HL-60/S4 treated with phorbol 12-myristate 13-acetate at 8.2 ng/mL for 4 days and 3 days (cell line): Measurements from ENCODE around the gene FAM118B.

ENCODE experiments used
- in situ Hi-C: fragments of 300-500 bp; cut with MboI; formaldehyde crosslinking; loops from 2 replicates; pipeline ENCODE4 v1.15.0; 2022; ENCODE audit warnings: low sequenced_read_pairs

Gene FAM118B

DNA sequence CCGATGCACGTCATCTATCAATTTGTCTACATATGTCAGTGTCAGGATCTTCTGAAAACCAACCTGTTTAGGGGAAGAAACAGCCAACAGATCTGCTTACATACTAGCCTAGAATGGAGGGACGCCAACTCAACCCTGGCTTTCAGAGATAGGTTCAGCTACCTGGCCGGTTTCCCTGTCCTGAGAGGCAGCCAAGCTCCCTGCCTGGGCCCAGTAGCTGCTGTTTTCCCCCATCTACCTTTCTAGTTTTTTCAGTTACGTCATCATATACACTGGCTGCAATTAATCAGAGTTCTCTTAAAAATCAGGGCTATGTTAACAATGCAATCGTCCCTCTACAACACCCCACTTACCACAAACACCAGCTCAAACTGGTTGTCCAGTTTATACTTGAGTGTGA lies 56.1 kb downstream of the FAM118B start:
- in situ Hi-C loops = no loop called here

DNA sequence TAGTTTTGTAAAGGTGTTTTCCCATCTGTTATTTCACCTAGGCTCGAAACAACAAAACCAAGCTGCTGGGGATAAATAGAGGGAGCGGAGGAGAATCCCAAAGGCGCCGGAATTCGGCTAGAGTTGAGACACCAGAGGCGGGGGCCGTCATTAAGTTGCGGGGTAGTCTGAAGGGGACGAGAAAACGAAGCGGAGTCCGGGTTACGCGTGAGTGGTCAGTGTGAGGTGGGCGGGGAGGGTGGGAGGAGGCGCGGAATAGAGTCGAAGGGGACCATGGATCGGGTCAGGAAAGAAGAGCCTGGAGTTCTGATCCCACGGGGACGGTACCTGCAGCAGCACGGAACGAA lies 56.8 kb downstream of the FAM118B start:
- in situ Hi-C loops = no loop called here

DNA sequence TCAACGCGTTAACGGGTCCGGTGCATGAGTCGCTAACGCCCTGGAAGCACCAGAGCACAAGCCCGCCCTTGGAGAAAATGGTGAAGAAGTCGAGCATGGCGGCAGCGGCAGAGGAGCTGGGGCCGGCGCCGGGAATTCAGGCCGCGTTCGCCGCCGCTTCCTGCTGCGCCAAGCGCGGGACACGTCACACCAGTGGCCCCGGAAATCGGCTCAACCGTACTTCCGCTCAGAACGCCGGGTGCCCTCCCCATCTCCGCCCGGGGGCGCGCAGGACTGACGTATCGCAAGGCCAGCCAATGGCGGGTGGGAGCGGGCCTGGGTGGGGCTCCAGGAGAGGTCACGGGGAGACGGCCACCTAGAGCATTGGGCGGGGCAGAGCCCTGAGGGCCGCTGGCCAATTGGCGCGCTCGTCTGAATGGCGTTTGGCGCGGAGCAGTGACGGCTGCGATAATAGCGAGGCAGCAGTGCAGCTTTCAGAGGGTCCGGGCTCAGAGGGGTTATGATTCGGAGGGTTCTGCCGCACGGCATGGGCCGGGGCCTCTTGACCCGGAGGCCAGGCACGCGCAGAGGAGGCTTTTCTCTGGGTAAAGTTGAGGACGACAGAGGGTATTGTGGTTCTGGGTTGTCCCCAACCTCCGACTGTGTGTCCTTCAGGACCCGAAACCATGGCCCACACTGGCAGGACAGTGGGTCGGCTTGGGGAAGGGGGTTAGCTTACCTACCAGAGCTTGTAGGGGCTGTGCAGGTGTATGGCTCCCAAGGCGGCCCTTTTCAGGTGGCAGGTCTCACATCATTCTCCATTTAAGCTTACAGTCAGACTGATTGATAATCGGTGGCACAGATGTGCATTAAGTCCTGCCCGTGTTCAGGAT lies 57.4 kb downstream of the FAM118B start, which contains the start of the genes FOXRED1 and SRPRA:
Gene FOXRED1, plus strand, starts transcription at position 447 of the 872 bp plus-strand sequence. Its CDS starts 53 bp downstream, at position 500.
Gene SRPRA, minus strand, starts transcription at position 188 of the 872 bp plus-strand sequence. Its CDS starts 91 bp downstream, at position 97.
- in situ Hi-C loops = no loop called here

DNA sequence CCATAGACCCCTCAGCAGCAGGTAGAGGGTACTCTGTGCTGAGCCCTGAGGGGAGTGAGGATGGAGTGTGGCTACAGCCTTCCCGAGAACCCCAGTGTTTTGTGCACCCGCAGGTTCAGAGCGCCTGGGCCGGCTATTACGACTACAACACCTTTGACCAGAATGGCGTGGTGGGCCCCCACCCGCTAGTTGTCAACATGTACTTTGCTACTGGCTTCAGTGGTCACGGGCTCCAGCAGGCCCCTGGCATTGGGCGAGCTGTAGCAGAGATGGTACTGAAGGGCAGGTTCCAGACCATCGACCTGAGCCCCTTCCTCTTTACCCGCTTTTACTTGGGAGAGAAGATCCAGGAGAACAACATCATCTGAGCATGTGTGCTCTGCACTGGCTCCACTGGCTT lies 65.7 kb downstream of the FAM118B start:
- in situ Hi-C loops = no loop called here

DNA sequence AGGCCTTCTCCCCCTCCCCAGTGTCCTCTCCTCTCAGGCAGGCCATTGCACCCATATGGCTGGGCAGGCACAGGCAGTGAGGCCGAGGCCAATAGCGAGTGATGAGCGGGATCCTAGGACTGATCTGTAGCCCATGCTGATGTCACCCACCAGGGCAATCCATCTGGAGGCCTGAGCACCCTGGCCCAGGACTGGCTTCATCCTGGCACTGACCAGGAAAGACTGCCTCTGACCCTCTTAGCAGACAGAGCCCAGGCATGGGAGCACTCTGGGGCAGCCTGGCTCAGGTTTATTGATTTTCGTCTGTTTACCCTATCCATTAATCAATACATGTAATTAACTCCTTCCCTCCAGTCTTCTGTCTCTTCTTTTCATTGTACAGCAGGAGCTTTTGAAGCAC lies 66.2 kb downstream of the FAM118B start:
- in situ Hi-C loops = no loop called here

DNA sequence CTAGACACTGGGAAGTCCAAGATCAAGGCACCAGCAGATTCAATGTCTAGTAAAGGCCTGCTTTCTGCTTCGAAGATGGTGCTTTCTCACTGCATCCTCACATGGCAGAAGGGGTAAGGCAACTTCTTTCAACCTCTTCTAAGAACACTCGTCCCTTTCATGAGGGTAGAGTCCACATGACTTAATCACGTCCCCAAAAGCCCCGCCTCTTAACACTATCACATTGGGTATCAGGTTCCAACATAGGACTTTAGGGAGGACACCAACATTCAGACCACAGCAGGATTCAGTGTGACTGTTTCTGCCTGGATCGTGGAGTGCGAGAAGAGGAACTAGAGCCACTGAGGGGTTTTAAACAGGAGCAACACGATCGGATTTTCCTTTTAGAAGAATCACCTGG lies 67.6 kb downstream of the FAM118B start:
- in situ Hi-C loops = no loop called here

DNA sequence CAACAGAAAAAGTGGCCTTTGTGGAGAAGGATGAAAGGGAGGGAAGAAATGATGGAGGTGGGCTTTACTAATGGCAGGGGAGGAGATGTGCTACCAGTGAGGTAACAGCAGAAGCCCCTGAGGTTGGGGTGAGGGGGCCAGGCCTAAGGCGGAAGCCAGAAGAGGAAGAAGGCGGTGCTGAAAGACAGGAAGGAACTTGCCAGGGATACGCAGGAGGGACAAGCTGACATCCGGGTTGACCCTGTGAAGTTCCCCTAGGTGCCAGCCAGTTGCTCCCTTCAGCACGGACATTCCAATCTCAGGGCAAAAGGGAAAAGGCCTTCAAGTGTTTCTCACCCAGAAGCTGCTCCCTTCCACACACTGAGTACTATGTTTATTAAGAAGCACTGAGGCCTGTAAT lies 69.0 kb downstream of the FAM118B start:
- in situ Hi-C loops = no loop called here

DNA sequence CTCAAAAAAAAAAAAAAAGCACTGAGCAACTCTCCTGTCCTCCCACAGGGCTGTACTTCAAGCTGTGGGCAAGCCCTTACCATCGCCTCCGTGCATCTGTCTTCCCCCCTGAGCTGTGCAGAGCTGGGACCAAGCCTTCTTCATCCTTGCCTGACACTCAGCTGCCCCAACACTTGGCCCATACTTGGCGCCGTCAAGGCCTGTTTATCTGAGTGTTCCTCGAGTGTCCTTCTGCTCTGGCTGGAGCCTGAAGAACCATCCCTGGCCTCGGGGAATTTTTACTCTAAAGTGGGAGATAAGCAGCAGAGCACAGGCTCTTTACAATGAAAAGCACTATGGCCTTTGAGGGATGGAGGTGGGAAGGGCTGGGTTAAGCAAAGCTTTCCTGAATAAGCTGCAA lies 69.7 kb downstream of the FAM118B start:
- in situ Hi-C loops = no loop called here

DNA sequence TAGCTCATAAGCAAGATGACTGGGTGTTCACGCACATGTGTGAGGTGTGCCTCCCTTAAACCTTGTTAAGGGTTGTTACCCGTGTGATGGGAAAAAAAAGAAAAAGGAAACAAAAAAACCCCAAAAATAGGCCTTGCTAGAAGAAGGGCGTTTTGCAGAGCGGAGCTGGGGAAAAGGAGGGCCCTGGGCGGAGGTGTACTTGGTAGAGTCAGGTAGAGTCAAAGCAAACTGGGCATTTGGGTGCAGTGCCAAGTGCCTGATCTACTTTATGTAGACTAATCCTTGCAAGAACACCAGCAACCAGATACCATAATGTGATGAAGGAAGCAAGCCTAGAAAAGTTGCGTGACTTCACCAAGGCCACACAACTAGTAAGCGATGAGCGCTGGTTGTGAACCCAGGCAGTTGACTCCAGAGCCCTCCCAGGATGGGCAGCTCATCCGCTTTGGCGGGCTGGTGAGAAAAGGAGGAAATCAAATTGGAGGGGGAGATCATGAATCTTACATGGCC lies 70.1 kb downstream of the FAM118B start:
- in situ Hi-C loops = no loop called here

DNA sequence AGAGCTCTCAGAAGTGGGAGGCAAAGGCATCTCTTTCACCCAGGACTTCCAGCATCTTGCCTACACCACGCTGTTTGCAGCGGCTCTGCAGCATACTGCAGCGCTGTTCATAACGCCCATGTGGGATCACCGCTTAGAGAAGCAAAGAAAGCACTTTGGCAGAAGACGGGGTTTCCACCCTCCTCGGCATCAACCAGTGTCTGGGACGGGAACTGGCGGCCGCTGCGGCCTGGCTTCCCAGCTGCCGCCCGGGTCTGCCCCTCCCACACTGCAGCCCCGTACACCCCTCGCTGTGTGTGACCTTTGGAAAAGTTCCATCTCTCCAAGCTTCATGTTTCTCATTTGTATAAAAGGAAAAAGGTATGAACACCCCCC lies 70.8 kb downstream of the FAM118B start:
- in situ Hi-C loops = no loop called here

DNA sequence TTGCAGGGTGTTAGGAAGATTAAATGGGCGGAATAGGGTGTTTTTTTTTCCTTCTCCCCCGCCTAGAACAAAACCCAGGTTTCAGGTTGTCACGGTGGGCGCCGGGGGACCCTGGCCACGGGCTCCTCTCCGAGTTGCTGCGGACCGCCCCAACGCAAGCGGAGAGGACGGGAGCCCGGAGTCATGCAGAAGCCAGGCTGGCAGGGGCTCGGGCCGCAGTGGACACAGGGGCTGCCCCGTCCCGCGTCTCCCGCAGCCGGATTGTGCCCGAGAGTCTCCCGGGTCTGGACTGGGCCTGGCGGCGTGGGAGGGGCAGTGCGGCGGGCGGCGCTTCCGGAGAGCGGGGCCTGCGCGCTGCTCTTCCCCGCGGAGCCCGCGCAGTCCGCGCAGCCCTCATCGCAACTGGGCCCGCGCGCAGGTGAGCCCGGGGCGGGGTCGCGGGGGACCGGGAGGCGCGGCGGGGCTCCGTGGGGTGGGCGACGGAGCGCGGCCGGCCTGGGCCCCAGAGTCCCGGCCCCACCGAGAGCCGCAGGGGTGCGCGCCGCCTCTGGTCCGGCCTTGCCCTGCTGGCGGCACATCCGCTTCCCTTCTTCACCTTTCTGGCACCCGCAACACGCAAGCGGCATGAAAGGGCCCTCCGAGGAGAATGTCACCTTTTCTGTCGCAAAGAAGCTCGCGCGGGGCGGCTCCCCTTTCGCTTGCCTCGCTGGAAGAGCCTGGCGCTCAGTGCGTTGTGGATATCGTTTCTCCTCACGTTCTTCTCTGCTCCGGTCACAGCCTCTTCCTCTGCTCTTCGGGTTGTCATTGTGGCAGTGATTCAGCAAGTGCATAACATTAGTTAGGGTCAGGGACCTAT lies 71.4 kb downstream of the FAM118B start, which contains the start of gene TIRAP:
Gene TIRAP, plus strand, starts transcription at position 358 of the 856 bp plus-strand sequence. CDS start 7,802 bp downstream, outside the sequence.
- in situ Hi-C loops = no loop called here

DNA sequence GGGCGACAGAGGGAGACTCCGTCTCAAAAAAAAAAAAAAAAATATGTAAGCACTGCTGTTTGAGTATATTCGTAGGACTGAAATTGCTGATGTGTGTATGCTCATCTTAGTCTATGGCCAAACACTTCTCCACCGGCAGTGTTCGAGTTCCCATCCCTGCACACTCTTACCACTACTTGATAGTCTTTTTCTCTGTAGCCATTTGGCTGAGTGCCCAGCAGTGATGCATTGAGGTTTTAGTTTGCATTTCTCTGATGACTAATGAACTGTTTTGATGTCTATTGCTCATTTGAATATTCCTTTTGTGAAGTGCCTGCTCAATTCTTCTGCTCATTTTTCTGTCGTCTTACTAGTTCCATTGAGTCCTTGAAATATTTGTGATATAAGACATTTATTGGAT lies 73.2 kb downstream of the FAM118B start:
- in situ Hi-C loops = no loop called here

DNA sequence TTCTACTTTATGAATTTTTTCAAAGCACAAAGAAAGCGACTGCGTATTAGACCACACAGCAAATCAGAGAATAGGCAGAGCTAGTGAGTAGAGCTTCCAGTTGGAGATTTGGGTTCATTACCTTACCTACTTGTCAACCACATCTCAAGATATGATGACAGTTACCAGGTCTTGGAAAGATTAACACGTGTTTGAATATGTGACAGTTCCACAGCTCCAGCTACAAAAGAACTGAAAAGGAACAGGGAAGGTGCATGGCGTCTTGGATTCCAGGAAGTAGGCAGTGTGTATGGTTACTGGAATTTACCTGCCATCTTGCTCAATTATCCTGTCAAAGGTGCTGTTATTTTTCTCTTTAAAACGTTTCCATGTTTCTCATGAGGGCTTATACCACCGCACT lies 76.7 kb downstream of the FAM118B start:
- in situ Hi-C loops = no loop called here

DNA sequence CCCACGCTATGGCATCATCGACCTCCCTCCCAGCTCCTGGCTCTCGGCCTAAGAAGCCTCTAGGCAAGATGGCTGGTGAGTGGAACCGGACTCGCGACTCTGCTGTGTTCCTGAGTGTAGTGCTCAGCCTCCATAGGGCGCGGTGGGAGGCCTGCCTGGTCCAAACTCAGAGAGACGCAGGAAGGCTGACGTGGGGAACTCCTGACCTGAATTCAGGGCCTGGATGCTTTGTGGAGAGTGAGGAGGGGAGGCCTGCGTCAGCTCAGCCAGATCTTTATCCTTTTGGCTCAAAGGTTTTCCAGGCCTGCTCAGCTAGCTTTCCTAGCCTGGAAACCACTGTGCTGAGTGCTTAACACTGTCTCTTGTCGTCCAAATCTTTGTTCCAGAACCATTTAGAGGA lies 79.3 kb downstream of the FAM118B start:
- in situ Hi-C loops = no loop called here

DNA sequence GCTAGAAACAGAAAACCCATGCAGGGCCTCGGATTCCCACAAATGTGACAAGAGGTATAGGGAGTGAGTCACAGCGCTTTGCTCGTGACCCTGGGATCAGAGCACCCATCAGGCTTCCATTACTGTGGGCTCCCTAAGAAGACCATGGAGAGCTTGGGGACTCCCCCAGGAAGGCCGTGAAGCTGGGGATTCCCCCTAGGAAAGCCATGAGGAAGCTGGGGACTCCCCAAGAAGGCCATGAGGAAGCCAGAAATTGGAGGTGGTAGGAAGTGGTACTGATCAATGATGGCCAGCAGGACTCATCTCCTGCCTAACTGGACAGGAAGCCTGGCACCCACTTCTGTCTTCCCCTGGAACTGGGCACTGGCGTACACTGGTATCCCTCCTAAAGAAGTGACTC lies 82.1 kb downstream of the FAM118B start:
- in situ Hi-C loops = no loop called here

DNA sequence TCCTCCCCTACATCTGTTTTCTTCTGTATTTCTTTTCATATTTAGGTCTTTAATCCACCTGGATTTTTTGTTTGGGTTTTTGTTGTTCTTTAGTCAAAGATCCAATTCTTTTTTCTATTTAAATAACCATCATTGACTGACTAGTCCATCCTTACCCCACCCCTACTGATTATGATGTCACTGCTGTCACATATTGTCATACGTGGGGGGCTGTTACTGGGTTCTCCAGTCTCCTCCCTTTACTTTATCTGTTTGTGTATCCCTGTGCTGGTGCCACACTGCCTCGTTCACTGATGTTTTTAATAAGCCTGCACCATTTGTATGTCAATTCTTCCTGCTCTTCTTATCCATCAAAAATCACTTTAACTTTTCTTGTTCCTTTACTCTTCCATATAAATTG lies 85.4 kb downstream of the FAM118B start:
- in situ Hi-C loops = no loop called here

DNA sequence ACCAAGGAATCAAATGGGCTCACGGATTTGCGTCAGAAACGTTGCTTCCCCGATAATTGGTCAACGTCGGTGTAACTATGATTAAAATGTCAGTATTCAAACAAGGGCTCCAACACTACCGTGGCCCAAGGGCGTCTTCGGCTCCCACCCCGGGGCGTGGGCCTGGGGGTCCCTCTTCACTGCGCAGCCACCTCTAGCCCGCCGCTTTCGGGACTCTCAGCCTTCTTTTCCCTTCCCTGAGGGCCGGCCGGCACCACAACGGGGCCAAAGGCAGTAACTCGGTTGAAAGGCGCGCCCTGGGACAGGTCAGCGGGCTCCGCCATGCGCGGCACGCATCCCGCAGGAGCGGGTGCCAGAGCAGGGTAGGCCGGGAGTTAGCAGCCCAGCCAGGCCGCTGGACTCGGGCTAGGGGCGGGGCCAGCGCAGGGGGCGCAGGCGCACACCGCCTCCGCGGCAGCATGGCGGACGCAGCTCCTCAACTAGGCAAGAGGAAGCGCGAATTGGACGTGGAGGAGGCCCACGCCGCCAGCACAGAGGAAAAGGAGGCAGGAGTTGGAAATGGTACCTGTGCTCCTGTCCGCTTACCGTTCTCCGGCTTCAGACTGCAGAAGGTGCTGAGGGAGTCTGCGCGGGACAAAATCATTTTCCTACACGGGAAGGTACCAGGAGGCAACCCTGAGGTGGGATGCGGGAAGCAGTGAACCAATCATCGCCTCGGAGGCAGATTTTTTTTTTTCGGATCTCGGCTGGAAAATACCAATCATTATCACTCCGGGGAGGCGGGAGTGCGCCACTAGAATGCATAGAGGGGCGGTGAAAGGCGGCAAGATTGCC lies 92.3 kb downstream of the FAM118B start, which contains the start of gene DCPS:
Gene DCPS, plus strand, starts transcription at position 438 of the 834 bp plus-strand sequence. Its CDS starts 21 bp downstream, at position 459.
- in situ Hi-C loops = no loop called here

DNA sequence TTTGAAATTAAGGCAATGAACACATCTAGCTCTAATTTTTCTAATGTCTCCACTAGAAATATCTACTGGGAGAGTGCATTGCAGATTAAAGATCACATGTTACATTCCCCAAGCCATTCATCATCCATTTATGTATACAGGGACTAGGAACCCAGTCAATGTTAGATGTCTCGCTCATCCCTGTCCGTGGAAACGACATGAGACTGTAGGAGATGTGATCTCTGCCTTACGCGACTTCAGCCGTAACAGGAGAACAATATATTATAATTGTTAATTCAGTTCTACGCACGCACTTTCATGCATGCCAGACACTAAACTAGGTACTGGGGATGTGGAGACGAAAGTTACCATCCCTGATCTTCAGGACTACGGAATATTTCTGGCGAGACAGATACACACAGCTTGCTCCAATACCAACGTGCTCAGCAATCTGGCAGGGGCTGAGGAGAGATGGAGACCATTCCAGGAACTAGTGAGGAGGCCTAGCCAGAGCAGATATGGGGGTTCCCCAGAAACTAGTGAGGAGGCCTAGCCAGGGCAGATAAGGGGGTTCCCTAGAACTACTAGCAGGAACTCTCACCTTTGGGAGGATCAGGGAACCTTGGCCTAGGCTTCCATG lies 93.0 kb downstream of the FAM118B start:
- in situ Hi-C loops = no loop called here

DNA sequence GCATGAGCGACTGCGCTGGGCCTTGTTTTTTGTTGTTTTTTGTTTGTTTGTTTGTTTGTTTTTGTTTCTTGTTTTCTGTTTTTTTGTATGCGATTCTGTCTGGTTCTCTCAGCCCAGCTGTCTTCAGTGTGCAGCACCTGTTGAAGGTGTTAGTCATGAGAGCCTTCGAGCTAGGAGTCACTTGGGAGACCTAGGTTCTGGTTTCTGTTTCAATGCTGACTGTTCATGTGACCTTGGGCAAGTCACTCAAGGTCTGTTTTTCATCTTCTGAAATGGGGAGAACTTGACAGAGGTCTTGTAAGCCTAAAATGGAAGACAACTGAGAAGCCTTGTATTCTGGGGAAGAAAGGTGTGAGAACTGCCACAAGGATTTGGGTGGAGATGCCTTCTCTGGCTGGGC lies 94.1 kb downstream of the FAM118B start:
- in situ Hi-C loops = no loop called here

DNA sequence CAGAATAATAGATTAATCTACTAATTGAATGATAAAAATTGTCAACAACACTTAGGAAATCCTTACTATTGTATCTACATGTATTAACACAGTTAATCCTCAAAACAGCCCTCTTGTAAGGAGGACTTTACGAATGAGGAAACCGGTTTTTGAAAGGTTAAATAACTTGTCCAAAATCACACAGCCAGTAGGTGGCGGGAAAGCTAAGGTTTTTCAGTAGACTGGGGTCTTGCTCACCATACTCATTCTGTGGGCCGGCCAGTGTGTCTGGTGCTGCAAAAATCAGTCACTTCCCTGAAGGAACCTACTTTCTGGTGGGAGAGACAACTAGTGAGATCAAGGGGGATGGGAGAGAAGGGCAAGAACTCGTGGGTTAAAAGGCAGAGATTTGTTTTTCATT lies 96.1 kb downstream of the FAM118B start:
- in situ Hi-C loops = no loop called here
